ENCODE data around the gene APOA4. TPM values are rescaled to one million over a fixed set of nuclear protein-coding genes. Genes with fewer than 3 reads are reported as not detected.

Gene APOA4
- total and polyA plus RNA-seq, 2 of the 13 experiments (the other 11 are each of a cell fraction or from before 2014, with no cell fraction given): 3.8 to 7.2 TPM

DNA sequence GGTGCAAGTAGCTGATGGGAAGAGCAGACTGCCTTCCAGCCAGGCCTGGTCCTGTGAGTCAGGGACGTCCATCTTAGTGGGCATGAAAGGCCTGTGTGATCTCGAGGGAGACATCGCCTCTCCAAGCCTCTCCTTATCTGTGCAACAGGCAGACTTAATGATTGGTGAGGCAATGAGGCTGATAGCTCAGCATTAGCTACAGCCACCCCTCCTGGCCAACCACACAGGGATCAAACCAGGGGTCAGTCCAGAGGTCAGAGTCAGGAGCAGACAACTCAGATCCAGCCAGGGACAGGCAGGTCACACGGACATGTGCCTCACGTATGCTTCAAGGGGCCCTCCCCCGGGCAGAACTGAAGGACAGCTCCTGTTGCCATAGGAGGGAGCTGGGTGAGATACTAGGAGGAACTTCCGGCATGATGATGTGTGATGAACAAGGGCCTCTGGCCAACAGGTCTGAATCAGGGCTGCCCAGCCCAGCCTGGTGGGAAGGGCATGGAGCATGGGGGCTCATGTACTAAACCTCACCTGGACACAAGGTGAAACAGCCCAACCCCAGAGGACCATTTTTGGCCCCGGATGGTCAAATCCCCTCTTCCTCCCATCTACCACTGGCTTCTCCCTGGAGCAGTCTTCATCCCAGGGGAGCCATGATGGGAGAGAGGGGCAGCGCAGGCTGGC, 3.8 kb upstream of the APOA4 start (continued):
- TF ChIP-seq, protein P1, sequence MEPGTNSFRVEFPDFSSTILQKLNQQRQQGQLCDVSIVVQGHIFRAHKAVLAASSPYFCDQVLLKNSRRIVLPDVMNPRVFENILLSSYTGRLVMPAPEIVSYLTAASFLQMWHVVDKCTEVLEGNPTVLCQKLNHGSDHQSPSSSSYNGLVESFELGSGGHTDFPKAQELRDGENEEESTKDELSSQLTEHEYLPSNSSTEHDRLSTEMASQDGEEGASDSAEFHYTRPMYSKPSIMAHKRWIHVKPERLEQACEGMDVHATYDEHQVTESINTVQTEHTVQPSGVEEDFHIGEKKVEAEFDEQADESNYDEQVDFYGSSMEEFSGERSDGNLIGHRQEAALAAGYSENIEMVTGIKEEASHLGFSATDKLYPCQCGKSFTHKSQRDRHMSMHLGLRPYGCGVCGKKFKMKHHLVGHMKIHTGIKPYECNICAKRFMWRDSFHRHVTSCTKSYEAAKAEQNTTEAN (CRISPR knock-in tag; conservative IDR thresholded peaks at IDR 0.05): peak; percentile 87
- TF ChIP-seq, protein P2, sequence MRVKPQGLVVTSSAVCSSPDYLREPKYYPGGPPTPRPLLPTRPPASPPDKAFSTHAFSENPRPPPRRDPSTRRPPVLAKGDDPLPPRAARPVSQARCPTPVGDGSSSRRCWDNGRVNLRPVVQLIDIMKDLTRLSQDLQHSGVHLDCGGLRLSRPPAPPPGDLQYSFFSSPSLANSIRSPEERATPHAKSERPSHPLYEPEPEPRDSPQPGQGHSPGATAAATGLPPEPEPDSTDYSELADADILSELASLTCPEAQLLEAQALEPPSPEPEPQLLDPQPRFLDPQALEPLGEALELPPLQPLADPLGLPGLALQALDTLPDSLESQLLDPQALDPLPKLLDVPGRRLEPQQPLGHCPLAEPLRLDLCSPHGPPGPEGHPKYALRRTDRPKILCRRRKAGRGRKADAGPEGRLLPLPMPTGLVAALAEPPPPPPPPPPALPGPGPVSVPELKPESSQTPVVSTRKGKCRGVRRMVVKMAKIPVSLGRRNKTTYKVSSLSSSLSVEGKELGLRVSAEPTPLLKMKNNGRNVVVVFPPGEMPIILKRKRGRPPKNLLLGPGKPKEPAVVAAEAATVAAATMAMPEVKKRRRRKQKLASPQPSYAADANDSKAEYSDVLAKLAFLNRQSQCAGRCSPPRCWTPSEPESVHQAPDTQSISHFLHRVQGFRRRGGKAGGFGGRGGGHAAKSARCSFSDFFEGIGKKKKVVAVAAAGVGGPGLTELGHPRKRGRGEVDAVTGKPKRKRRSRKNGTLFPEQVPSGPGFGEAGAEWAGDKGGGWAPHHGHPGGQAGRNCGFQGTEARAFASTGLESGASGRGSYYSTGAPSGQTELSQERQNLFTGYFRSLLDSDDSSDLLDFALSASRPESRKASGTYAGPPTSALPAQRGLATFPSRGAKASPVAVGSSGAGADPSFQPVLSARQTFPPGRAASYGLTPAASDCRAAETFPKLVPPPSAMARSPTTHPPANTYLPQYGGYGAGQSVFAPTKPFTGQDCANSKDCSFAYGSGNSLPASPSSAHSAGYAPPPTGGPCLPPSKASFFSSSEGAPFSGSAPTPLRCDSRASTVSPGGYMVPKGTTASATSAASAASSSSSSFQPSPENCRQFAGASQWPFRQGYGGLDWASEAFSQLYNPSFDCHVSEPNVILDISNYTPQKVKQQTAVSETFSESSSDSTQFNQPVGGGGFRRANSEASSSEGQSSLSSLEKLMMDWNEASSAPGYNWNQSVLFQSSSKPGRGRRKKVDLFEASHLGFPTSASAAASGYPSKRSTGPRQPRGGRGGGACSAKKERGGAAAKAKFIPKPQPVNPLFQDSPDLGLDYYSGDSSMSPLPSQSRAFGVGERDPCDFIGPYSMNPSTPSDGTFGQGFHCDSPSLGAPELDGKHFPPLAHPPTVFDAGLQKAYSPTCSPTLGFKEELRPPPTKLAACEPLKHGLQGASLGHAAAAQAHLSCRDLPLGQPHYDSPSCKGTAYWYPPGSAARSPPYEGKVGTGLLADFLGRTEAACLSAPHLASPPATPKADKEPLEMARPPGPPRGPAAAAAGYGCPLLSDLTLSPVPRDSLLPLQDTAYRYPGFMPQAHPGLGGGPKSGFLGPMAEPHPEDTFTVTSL (CRISPR knock-in tag; IDR thresholded peaks at IDR 0.05; ENCODE audit: borderline replicate concordance): peak; percentile 48; the same call in 1 of the 2 replicates
- TF ChIP-seq NFATC3 (CRISPR knock-in tag; IDR thresholded peaks at IDR 0.05) (no peak), KMT2A (CRISPR knock-in tag; IDR thresholded peaks at IDR 0.05) (no peak; the same call in 1 of the 2 replicates), HNRNPH1 (optimal IDR thresholded peaks at IDR 0.05; ENCODE audit: low read depth, low read length) (no peak), JUND (CRISPR knock-in tag; IDR thresholded peaks at IDR 0.05) (no peak), RFX1 (IDR thresholded peaks at IDR 0.05) (peak; percentile 60; the same call in 1 of the 2 replicates), JUNB (CRISPR knock-in tag; IDR thresholded peaks at IDR 0.05; ENCODE audit: borderline replicate concordance) (peak; percentile 22; the same call in 1 of the 2 replicates), MBNL3 (CRISPR knock-in tag; conservative IDR thresholded peaks at IDR 0.05) (no peak), SMAD3 (CRISPR knock-in tag; IDR thresholded peaks at IDR 0.05) (no peak; the same call in 1 of the 2 replicates), ETV6 (CRISPR knock-in tag; conservative IDR thresholded peaks at IDR 0.05) (no peak)
- TF ChIP-seq, protein P3, sequence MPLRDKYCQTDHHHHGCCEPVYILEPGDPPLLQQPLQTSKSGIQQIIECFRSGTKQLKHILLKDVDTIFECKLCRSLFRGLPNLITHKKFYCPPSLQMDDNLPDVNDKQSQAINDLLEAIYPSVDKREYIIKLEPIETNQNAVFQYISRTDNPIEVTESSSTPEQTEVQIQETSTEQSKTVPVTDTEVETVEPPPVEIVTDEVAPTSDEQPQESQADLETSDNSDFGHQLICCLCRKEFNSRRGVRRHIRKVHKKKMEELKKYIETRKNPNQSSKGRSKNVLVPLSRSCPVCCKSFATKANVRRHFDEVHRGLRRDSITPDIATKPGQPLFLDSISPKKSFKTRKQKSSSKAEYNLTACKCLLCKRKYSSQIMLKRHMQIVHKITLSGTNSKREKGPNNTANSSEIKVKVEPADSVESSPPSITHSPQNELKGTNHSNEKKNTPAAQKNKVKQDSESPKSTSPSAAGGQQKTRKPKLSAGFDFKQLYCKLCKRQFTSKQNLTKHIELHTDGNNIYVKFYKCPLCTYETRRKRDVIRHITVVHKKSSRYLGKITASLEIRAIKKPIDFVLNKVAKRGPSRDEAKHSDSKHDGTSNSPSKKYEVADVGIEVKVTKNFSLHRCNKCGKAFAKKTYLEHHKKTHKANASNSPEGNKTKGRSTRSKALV (CRISPR knock-in tag; IDR thresholded peaks at IDR 0.05): peak; percentile 58; the same call in 1 of the 2 replicates
- TF ChIP-seq, protein P4, sequence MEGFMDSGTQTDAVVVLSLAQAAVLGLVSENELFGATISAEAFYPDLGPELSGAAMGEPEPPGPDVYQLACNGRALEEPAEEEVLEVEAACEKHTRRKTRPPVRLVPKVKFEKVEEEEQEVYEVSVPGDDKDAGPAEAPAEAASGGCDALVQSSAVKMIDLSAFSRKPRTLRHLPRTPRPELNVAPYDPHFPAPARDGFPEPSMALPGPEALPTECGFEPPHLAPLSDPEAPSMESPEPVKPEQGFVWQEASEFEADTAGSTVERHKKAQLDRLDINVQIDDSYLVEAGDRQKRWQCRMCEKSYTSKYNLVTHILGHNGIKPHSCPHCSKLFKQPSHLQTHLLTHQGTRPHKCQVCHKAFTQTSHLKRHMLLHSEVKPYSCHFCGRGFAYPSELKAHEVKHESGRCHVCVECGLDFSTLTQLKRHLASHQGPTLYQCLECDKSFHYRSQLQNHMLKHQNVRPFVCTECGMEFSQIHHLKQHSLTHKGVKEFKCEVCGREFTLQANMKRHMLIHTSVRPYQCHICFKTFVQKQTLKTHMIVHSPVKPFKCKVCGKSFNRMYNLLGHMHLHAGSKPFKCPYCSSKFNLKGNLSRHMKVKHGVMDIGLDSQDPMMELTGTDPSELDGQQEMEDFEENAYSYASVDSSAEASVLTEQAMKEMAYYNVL (CRISPR knock-in tag; IDR thresholded peaks at IDR 0.05; ENCODE audit: borderline replicate concordance): peak; percentile 95
- TF ChIP-seq, protein P5, sequence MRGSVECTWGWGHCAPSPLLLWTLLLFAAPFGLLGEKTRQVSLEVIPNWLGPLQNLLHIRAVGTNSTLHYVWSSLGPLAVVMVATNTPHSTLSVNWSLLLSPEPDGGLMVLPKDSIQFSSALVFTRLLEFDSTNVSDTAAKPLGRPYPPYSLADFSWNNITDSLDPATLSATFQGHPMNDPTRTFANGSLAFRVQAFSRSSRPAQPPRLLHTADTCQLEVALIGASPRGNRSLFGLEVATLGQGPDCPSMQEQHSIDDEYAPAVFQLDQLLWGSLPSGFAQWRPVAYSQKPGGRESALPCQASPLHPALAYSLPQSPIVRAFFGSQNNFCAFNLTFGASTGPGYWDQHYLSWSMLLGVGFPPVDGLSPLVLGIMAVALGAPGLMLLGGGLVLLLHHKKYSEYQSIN (CRISPR knock-in tag; IDR thresholded peaks at IDR 0.05; ENCODE audit: borderline replicate concordance): no peak
- TF ChIP-seq, protein P6, sequence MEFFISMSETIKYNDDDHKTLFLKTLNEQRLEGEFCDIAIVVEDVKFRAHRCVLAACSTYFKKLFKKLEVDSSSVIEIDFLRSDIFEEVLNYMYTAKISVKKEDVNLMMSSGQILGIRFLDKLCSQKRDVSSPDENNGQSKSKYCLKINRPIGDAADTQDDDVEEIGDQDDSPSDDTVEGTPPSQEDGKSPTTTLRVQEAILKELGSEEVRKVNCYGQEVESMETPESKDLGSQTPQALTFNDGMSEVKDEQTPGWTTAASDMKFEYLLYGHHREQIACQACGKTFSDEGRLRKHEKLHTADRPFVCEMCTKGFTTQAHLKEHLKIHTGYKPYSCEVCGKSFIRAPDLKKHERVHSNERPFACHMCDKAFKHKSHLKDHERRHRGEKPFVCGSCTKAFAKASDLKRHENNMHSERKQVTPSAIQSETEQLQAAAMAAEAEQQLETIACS (CRISPR knock-in tag; IDR thresholded peaks at IDR 0.05): no peak; the same call in 1 of the 2 replicates

All from HepG2 (cell line).